Erythroblast (primary cell): Measurements from ENCODE around the gene SENP1.

ENCODE experiments used
- GATA1 ChIP-seq: IDR thresholded peaks from 2 replicates; pipeline ENCODE4 v1.6.1; 2011; ENCODE audit warnings: low read depth, mild to moderate bottlenecking, control low read depth, low read length, moderate library complexity
- POLR2A ChIP-seq: IDR thresholded peaks from 2 replicates; pipeline ENCODE4 v1.6.1; 2011; ENCODE audit warnings: mild to moderate bottlenecking, low read length

DNA sequence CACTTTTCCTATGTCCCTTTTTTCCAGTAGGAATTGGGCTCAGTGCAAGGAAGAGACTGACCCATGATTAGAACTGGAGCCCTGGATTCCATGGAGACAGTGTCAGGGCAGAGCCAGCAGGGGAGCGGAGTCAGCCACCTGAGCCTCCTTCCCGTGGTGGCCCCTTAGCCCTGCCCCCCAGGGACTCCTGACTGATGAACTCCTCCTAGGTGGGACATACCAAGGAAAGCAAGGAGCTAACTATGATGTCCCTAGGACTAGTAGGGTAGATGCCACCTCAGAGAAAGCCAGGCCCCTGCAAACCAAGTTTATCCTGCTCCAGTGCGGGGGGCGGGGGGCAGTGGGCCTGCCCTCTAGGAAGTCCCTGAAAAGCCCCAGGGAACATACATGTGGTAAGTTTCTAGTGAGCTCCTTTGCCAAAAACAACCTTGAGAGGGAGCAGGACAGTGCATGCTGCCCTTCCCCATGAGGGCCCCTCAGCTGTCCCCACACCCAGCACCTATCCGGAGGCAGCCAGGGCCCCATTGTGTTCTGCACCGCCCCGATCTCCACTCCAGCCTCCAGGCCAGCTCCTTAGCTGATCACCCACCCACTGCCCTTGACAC lies 95.4 kb downstream of the SENP1 start:
- TF ChIP-seq POLR2A, result no peak
- TF ChIP-seq GATA1, result no peak
